Measurements from ENCODE around the gene TECTA. TPM values are rescaled to one million over a fixed set of nuclear protein-coding genes. Genes with fewer than 3 reads are reported as not detected.
"Not testable (repeated sequence)": the region's sequence is repeated elsewhere in the genome, so short reads cannot be mapped to it uniquely, and the experiment has no call there.

The TECTA gene
- total RNA-seq, 1 donor from 2014 or later: 0.91 TPM

DNA sequence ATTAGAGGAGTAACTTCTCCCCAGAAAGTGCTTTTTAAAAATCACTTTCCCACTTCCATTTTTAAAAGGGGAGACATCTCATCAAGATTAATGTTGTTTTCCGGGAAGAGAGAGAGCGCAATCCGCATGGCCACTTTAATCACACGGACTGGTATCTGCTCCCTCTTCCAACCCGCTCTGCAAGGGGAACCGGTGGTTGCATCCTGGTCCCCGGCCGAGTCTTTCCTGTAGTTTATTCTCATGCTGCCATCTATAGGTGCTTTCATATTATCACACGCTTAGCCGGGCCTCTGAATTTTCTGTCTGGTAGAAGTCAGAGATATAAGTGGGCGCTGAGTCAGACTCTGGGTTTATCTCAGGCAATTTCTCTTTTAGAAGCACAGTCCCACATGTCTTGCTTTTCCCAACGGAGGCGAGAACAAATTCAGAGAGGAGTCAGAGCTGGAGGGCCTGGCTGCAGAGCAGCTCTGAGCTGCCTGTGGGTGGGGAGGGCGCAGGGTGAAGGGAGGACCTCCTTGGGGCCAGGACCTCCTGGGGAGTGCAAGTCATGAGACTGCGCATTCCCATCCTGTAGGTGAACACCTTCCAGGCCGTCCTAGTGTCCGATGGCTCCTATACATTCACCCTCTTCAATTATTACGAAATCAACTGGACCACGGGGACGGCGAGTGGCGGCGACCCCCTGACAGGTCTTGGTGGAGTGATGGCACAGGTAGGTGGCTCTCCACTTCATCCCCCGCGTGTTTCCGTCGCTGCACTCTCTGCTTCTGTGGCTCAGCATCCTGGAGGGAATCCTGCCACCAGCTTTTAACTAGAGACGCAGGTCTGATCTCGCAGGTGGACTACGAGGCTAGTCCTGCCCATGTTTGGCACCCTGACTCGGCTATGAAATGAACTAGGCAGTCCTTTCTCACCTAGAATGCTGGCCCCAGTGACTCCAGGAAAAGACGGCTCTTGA is 11.7 kb downstream of the TECTA start:
- Mint-ChIP-seq H3K9me3 (ENCODE audit: unreplicated experiment) (no peaks in the 10 kb centered on the region), H3K27me3 (ENCODE audit: low read depth, unreplicated experiment) (peaks cover 17% of the 10 kb centered on the region), H3K4me3 (ENCODE audit: unreplicated experiment) (no peak overlapping the region), H3K4me1 (ENCODE audit: low read depth, unreplicated experiment) (peaks cover 7% of the 10 kb centered on the region), H3K36me3 (ENCODE audit: low read depth, unreplicated experiment) (no peaks in the 10 kb centered on the region), H3K27ac (ENCODE audit: unreplicated experiment) (no peak overlapping the region)
- TF ChIP-seq EZH2 (IDR thresholded peaks at IDR 0.05; ENCODE audit: insufficient read depth, low read length): no peak
- TF ChIP-seq, protein P1, sequence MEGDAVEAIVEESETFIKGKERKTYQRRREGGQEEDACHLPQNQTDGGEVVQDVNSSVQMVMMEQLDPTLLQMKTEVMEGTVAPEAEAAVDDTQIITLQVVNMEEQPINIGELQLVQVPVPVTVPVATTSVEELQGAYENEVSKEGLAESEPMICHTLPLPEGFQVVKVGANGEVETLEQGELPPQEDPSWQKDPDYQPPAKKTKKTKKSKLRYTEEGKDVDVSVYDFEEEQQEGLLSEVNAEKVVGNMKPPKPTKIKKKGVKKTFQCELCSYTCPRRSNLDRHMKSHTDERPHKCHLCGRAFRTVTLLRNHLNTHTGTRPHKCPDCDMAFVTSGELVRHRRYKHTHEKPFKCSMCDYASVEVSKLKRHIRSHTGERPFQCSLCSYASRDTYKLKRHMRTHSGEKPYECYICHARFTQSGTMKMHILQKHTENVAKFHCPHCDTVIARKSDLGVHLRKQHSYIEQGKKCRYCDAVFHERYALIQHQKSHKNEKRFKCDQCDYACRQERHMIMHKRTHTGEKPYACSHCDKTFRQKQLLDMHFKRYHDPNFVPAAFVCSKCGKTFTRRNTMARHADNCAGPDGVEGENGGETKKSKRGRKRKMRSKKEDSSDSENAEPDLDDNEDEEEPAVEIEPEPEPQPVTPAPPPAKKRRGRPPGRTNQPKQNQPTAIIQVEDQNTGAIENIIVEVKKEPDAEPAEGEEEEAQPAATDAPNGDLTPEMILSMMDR (IDR thresholded peaks at IDR 0.05; ENCODE audit: insufficient read depth, low read depth, low read length): peak; percentile 49
- Histone ChIP-seq H3K36me3 (ENCODE audit: insufficient read depth, low read length) (no peaks in the 10 kb centered on the region), H3K9me3 (ENCODE audit: insufficient read depth, low read depth, low read length) (no peaks in the 10 kb centered on the region), H3K4me2 (ENCODE audit: low read length) (no peak overlapping the region), H3K79me2 (ENCODE audit: insufficient read depth, low read length) (no peaks in the 10 kb centered on the region), H3K4me3 (ENCODE audit: insufficient read depth, low read depth, low read length) (no peak overlapping the region), H3K4me1 (ENCODE audit: insufficient read depth, low read length) (no peaks in the 10 kb centered on the region), H3K9ac (ENCODE audit: low read length) (no peak overlapping the region), H4K20me1 (ENCODE audit: insufficient read depth, low read length) (no peaks in the 10 kb centered on the region), H3K27me3 (ENCODE audit: insufficient read depth, low read length) (peaks cover 10% of the 10 kb centered on the region), H2AFZ (ENCODE audit: low read depth, low read length) (no peak overlapping the region), H3K27ac (ENCODE audit: low read depth, low read length) (no peak overlapping the region)
- DNase-seq (ENCODE audit: low read depth) (peak; percentile 68), FAIRE-seq (peak; percentile 5)

DNA sequence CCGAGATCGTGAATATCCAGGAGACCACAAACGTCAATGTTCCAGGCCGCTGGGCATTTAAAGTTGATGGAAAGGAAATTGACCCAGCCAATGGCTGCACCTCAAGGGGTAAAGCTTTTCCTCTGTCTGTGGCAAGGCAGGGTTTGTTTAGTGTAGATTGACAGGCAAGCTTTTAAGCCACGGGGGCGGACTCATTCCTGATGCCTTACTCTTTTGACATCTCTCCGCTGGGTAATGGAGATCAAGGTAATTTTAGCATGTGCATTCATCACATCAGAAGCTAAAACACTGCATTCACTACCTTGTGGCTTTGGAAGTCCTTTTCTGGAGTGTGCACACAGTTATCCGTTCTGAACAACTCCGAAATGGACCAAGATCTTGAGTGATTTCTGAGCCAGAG is 12.6 kb downstream of the TECTA start:
- H3K4me3 ChIP-seq (ENCODE audit: insufficient read depth, low read depth, low read length): no peak overlapping the region
- peaks cover 10% of the 10 kb centered on the region for H3K27me3 ChIP-seq (ENCODE audit: insufficient read depth, low read length)
- no peak overlapping the region for H3K27ac ChIP-seq (ENCODE audit: low read depth, low read length)
- Mint-ChIP-seq H3K27me3 (ENCODE audit: low read depth, unreplicated experiment) (peaks cover 17% of the 10 kb centered on the region), H3K27ac (ENCODE audit: unreplicated experiment) (no peak overlapping the region), H3K4me1 (ENCODE audit: low read depth, unreplicated experiment) (peaks cover 7% of the 10 kb centered on the region), H3K4me3 (ENCODE audit: unreplicated experiment) (no peak overlapping the region), H3K9me3 (ENCODE audit: unreplicated experiment) (no peaks in the 10 kb centered on the region), H3K36me3 (ENCODE audit: low read depth, unreplicated experiment) (no peaks in the 10 kb centered on the region)
- no peak overlapping the region for H2AFZ ChIP-seq (ENCODE audit: low read depth, low read length)
- no peaks in the 10 kb centered on the region for H3K9me3 ChIP-seq (ENCODE audit: insufficient read depth, low read depth, low read length)
- no peaks in the 10 kb centered on the region for H4K20me1 ChIP-seq (ENCODE audit: insufficient read depth, low read length)
- H3K4me2 ChIP-seq (ENCODE audit: low read length): no peak overlapping the region
- no peak for FAIRE-seq
- H3K4me1 ChIP-seq (ENCODE audit: insufficient read depth, low read length): peaks cover 3% of the 10 kb centered on the region
- no peak for TF ChIP-seq EZH2 (IDR thresholded peaks at IDR 0.05; ENCODE audit: insufficient read depth, low read length)
- TF ChIP-seq, protein P1 (IDR thresholded peaks at IDR 0.05; ENCODE audit: insufficient read depth, low read depth, low read length): no peak
- no peak for DNase-seq (ENCODE audit: low read depth)
- no peak overlapping the region for H3K9ac ChIP-seq (ENCODE audit: low read length)
- H3K79me2 ChIP-seq (ENCODE audit: insufficient read depth, low read length): no peaks in the 10 kb centered on the region
- no peaks in the 10 kb centered on the region for H3K36me3 ChIP-seq (ENCODE audit: insufficient read depth, low read length)

DNA sequence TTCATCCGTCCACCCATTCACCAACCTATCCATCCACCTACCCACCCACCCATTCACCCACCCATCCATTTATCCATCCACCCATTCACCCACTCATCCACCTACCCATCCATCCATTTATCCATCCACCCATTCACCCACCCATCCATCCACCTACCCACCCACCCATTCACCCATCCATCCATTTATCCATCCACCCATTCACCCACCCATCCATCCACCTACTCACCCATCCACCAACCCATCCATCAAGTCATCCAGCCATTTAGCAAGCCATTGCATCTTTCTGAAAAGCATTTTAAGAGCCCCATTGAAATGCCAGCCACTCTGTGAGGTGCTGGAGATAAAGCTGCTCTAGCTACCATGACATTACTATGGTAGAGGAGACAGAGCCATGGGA is 14.0 kb downstream of the TECTA start:
- peaks cover 10% of the 10 kb centered on the region for H3K27me3 ChIP-seq (ENCODE audit: insufficient read depth, low read length)
- H3K4me1 Mint-ChIP-seq (ENCODE audit: low read depth, unreplicated experiment); H3K27ac ChIP-seq (ENCODE audit: low read depth, low read length); H3K36me3 Mint-ChIP-seq (ENCODE audit: low read depth, unreplicated experiment); H3K79me2 ChIP-seq (ENCODE audit: insufficient read depth, low read length); H3K4me3 ChIP-seq (ENCODE audit: insufficient read depth, low read depth, low read length); DNase-seq (ENCODE audit: low read depth); H3K4me1 ChIP-seq (ENCODE audit: insufficient read depth, low read length); H4K20me1 ChIP-seq (ENCODE audit: insufficient read depth, low read length); H3K9ac ChIP-seq (ENCODE audit: low read length); H3K36me3 ChIP-seq (ENCODE audit: insufficient read depth, low read length); H3K4me2 ChIP-seq (ENCODE audit: low read length); H3K9me3 Mint-ChIP-seq (ENCODE audit: unreplicated experiment); H3K4me3 Mint-ChIP-seq (ENCODE audit: unreplicated experiment); H2AFZ ChIP-seq (ENCODE audit: low read depth, low read length); FAIRE-seq; H3K9me3 ChIP-seq (ENCODE audit: insufficient read depth, low read depth, low read length): not testable (repeated sequence)
- peaks cover 17% of the 10 kb centered on the region for H3K27me3 Mint-ChIP-seq (ENCODE audit: low read depth, unreplicated experiment)
- peak overlapping the region; percentile 18 for H3K27ac Mint-ChIP-seq (ENCODE audit: unreplicated experiment)

Measured in astrocyte (in vitro differentiated cells and primary cell).